H1 (cell line): Measurements from ENCODE around the gene CD72. TPM values are rescaled to one million over a fixed set of nuclear protein-coding genes. Genes with fewer than 3 reads are reported as not detected.

Experiments
- CTCF ChIA-PET: fragments of 300-600 bp; sonication (Branson Sonifier 250); formaldehyde crosslinking; loops from one replicate; lab custom pipeline; 2021; ENCODE audit not compliant: partially characterized antibody; lab: Charles Lee
- POLR2A ChIA-PET: fragments of 300-600 bp; sonication (Branson Sonifier 250); formaldehyde crosslinking; loops from one replicate; lab custom pipeline; 2021; ENCODE audit warnings: inconsistent platforms; ENCODE audit not compliant: partially characterized antibody; lab: Charles Lee
- DNase-seq, 2 experiments: peaks; one replicate each; pipeline versions ENCODE4 v3.0.0 to v3.0.0-alpha.2; 2010 to 2022; ENCODE audit warnings: low spot score in 2 of 2, low read depth in 1 of 2, mixed read lengths in 1 of 2
- FAIRE-seq: peaks from 2 replicates; lab custom pipeline; 2011; peaks lifted over from hg19 to GRCh38; lab: Jason Lieb, UNC
- H2AFZ ChIP-seq: 2 replicates; pipeline ENCODE4 v1.8.1; 2012; ENCODE audit warnings: low read length, inconsistent platforms
- H2AK5ac ChIP-seq: 2 replicates; pipeline ENCODE4 v1.6.1; 2013; ENCODE audit warnings: low read depth, low read length
- H2BK120ac ChIP-seq: replicated peaks from 2 replicates; pipeline ENCODE3; 2013; ENCODE audit warnings: low read depth, low read length, inconsistent platforms
- H2BK12ac ChIP-seq: 2 replicates; pipeline ENCODE4 v1.6.1; 2013; ENCODE audit warnings: low read depth, low read length
- H2BK15ac ChIP-seq: 2 replicates; pipeline ENCODE4 v1.6.1; 2013; ENCODE audit warnings: low read length
- H2BK20ac ChIP-seq: 2 replicates; pipeline ENCODE4 v1.6.1; 2013; ENCODE audit warnings: low read length
- H2BK5ac ChIP-seq: 2 replicates; pipeline ENCODE4 v1.6.1; 2013; ENCODE audit warnings: low read depth, low read length
- H3K14ac ChIP-seq: 2 replicates; pipeline ENCODE4 v1.6.1; 2013; ENCODE audit warnings: inconsistent platforms; ENCODE audit not compliant: insufficient read length
- H3K18ac ChIP-seq: 2 replicates; pipeline ENCODE4 v1.6.1; 2013; ENCODE audit warnings: low read length; ENCODE audit errors: extremely low read depth
- H3K23ac ChIP-seq: 2 replicates; pipeline ENCODE4 v1.6.1; 2013; ENCODE audit warnings: inconsistent platforms; ENCODE audit not compliant: insufficient read length
- H3K23me2 ChIP-seq: 2 replicates; pipeline ENCODE4 v1.6.1; 2013; ENCODE audit warnings: low read depth, low read length
- H3K27ac ChIP-seq: 2 replicates; pipeline ENCODE4 v1.6.1; 2011; ENCODE audit warnings: low read depth, low read length, inconsistent platforms
- H3K27me3 ChIP-seq, 4 experiments: replicated peaks in 1 of 4; 1 replicate in 1 of 4; 2 replicates in 3 of 4; pipeline versions ENCODE4 v1.6.1 to v1.8.1; 2011 to 2013; ENCODE audit warnings: low read length in 3 of 4, mild to moderate bottlenecking in 3 of 4, inconsistent platforms in 2 of 4, mixed read lengths in 2 of 4, moderate library complexity in 1 of 4; ENCODE audit not compliant: control insufficient read depth in 3 of 4, insufficient read depth in 3 of 4; ENCODE audit errors: extremely low read depth in 1 of 4
- H3K36me3 ChIP-seq, 4 experiments: 2 replicates each; pipeline versions ENCODE4 v1.6.1 to v1.8.1; 2011 to 2013; ENCODE audit warnings: mild to moderate bottlenecking in 4 of 4, low read length in 3 of 4, moderate library complexity in 2 of 4, control low read depth in 1 of 4, inconsistent platforms in 1 of 4; ENCODE audit not compliant: insufficient read depth in 4 of 4, control insufficient read depth in 2 of 4
- H3K4ac ChIP-seq: replicated peaks from 2 replicates; pipeline ENCODE3; 2013; ENCODE audit warnings: low read length, low read depth, mixed read lengths, inconsistent platforms; ENCODE audit not compliant: insufficient read length
- H3K4me1 ChIP-seq, 4 experiments: replicated peaks in 1 of 4; 1 replicate in 1 of 4; 2 replicates in 3 of 4; pipeline versions ENCODE4 v1.6.1 to v1.8.1; 2011 to 2013; ENCODE audit warnings: low read length in 3 of 4, inconsistent platforms in 2 of 4, mixed read lengths in 1 of 4; ENCODE audit not compliant: insufficient read depth in 4 of 4, control insufficient read depth in 3 of 4
- H3K4me2 ChIP-seq, 2 experiments: 2 replicates each; pipeline versions ENCODE4 v1.6.1 to v1.8.1; 2011 to 2013; ENCODE audit warnings: low read depth in 2 of 2, low read length in 2 of 2, control low read depth in 1 of 2, inconsistent platforms in 1 of 2, mild to moderate bottlenecking in 1 of 2; ENCODE audit not compliant: insufficient read depth in 1 of 2
- H3K4me3 ChIP-seq, 4 experiments: fragments of 200-600, 300-600 bp in 1 of 4; sonication (generic), shearing (Covaris generic), sonication (Bioruptor Twin) in 1 of 4; 2 replicates each; pipeline versions ENCODE4 v1.5.1 to v1.8.1; 2011 to 2016; ENCODE audit warnings: low read length in 4 of 4, low read depth in 3 of 4, control low read depth in 2 of 4, inconsistent platforms in 2 of 4, mild to moderate bottlenecking in 2 of 4, mixed read lengths in 1 of 4, moderate library complexity in 1 of 4; ENCODE audit not compliant: insufficient read depth in 2 of 4; ENCODE audit errors: extremely low read depth in 1 of 4
- H3K56ac ChIP-seq: replicated peaks from 2 replicates; pipeline ENCODE3; 2013; ENCODE audit warnings: low read depth, mild to moderate bottlenecking, mixed read lengths, low read length, inconsistent platforms; ENCODE audit not compliant: insufficient read length
- H3K79me1 ChIP-seq: 2 replicates; pipeline ENCODE4 v1.6.1; 2013; ENCODE audit warnings: low read depth, low read length, control low read depth
- H3K79me2 ChIP-seq, 2 experiments: 2 replicates each; pipeline versions ENCODE4 v1.6.1 to v1.8.1; 2012 to 2013; ENCODE audit warnings: low read length in 2 of 2, mild to moderate bottlenecking in 2 of 2, inconsistent platforms in 1 of 2; ENCODE audit not compliant: insufficient read depth in 2 of 2, control insufficient read depth in 1 of 2
- H3K9ac ChIP-seq, 4 experiments: replicated peaks in 1 of 4; 1 replicate in 1 of 4; 2 replicates in 3 of 4; pipeline versions ENCODE4 v1.6.1 to v1.8.1; 2011 to 2013; ENCODE audit warnings: low read depth in 3 of 4, low read length in 3 of 4, control low read depth in 2 of 4, mild to moderate bottlenecking in 2 of 4, moderate library complexity in 2 of 4, inconsistent platforms in 1 of 4; ENCODE audit errors: extremely low read depth in 1 of 4
- H3K9me3 ChIP-seq, 2 experiments: 2 replicates each; pipeline versions ENCODE4 v1.6.1 to v1.8.1; 2012 to 2013; ENCODE audit warnings: mild to moderate bottlenecking in 2 of 2, moderate library complexity in 2 of 2, control low read depth in 1 of 2, inconsistent platforms in 1 of 2, low read depth in 1 of 2, low read length in 1 of 2, mixed read lengths in 1 of 2; ENCODE audit not compliant: insufficient read depth in 2 of 2
- H4K20me1 ChIP-seq, 2 experiments: replicated peaks in 1 of 2; 2 replicates each; pipeline versions ENCODE3 to v1.8.1; 2011 to 2013; ENCODE audit warnings: inconsistent platforms in 2 of 2, low read length in 2 of 2, mild to moderate bottlenecking in 1 of 2; ENCODE audit not compliant: insufficient read depth in 2 of 2, control insufficient read depth in 1 of 2
- H4K5ac ChIP-seq: 2 replicates; pipeline ENCODE4 v1.6.1; 2013; ENCODE audit warnings: low read length, low read depth, mixed read lengths, inconsistent platforms; ENCODE audit not compliant: insufficient read length
- H4K8ac ChIP-seq: 2 replicates; pipeline ENCODE4 v1.8.0; 2013; ENCODE audit warnings: mild to moderate bottlenecking, moderate library complexity, low read length, inconsistent platforms; ENCODE audit not compliant: insufficient read depth; ENCODE audit errors: extremely low read depth
- H4K91ac ChIP-seq: replicated peaks from 2 replicates; pipeline ENCODE3; 2013; ENCODE audit warnings: low read length, mixed read lengths, inconsistent platforms; ENCODE audit not compliant: insufficient read length
- GABPA ChIP-seq: IDR thresholded peaks from 2 replicates; pipeline ENCODE4 v1.6.1; 2011; ENCODE audit warnings: mild to moderate bottlenecking, low read length, moderate library complexity, borderline replicate concordance; ENCODE audit not compliant: insufficient read depth
- SUZ12 ChIP-seq: fragments of 200-600 bp; sonication (generic); IDR thresholded peaks from 2 replicates; pipeline ENCODE4 v1.6.1; 2012; ENCODE audit warnings: mild to moderate bottlenecking, inconsistent platforms, low read length, moderate library complexity, mixed read lengths
- WGBS, 2 experiments: shearing (Covaris generic) in 1 of 2; methylation state at CpG; one replicate each; pipeline versions ENCODE4 v1.1.6 to v1.1.7; 2013 to 2015; ENCODE audit warnings: low lambda C conversion rate in 2 of 2, mixed read lengths in 2 of 2, inconsistent platforms in 1 of 2, low coverage in 1 of 2, missing lambda C conversion rate in 1 of 2; ENCODE audit not compliant: insufficient replicate concordance in 2 of 2, insufficient coverage in 1 of 2, insufficient read length in 1 of 2; ENCODE audit errors: extremely low coverage in 1 of 2, missing lambda C conversion rate in 1 of 2; 5-methylcytosine and 5-hydroxymethylcytosine counted together
- polyA plus RNA-seq, 7 experiments: library from polyadenylated mRNA; depleted of rRNA in 3 of 7; stranded (reverse) in 5 of 7; unstranded in 2 of 7; fragments of >200 nt in 5 of 7; fragments of 200-250 nt in 2 of 7; gene quantifications; 1 replicate in 5 of 7; 2 replicates in 1 of 7; 4 replicates in 1 of 7; pipeline versions ENCODE4 v1.2.1 to v1.2.3, GENCODE V29; 2011 to 2013; ENCODE audit warnings: missing spikeins in 2 of 7, mixed read lengths in 2 of 7
- total RNA-seq: library from RNA; stranded (reverse); fragmentation: NEBNext Ultra II Directional; extraction: Animal tissue kit (Norgen Biotek cat#: 25700); gene quantifications from 2 replicates; pipeline ENCODE4 v1.2.1, GENCODE V29; 2021

The CD72 gene
- total and polyA plus RNA-seq, 2 of the 8 experiments (the other 6 are each of a cell fraction or from before 2014, with no cell fraction given), result 4.0 to 4.5 TPM

- no peak for FAIRE-seq
These were observed 54.4 kb downstream of the CD72 start for GRCh38 chr9:35563791-35564197.

More at GRCh38 chr9:35563791-35564197, 54.4 kb downstream of the CD72 start:
- WGBS, 2 experiments, result 66% methylated on average over 13 of the region's 14 CpGs; no CpG with 5 or more reads in 1 of the 2 experiments
- no peak overlapping the region for H2BK120ac ChIP-seq
- peak in 1 of 2 experiments; percentile 67 for DNase-seq
- H2BK12ac ChIP-seq, result 0 out of 2 replicates have a peak overlapping the region, but pooled peaks have one; percentile 4
- no peaks in the 10 kb centered on the region for H3K9me3 ChIP-seq
- TF ChIP-seq SUZ12, result no peak
- no peak for TF ChIP-seq GABPA
- no peak overlapping the region for H2BK5ac ChIP-seq
- no peaks in the 10 kb centered on the region for H4K20me1 ChIP-seq
- ChIA-PET POLR2A (interaction anchor here (1.6 to 1.8 kb wide), 2 partner anchors 10 to 14 kb away, joined by 3 to 4 read pairs; no protein-coding TSS in a partner anchor), CTCF (interaction anchor here (1.1 to 18.3 kb wide), 6 partner anchors 8 to 112 kb away, joined by 3 to 181 read pairs (median 3); no protein-coding TSS in a partner anchor)
- no peak overlapping the region for H3K23ac ChIP-seq
- H3K27me3 ChIP-seq, result no peaks in the 10 kb centered on the region
- H3K79me2 ChIP-seq, result no peaks in the 10 kb centered on the region
- H2AFZ ChIP-seq, result no peak overlapping the region
- no peak overlapping the region for H2BK20ac ChIP-seq
- no peak overlapping the region; a peak in 1 of 4 replicates for H3K4me2 ChIP-seq
- H3K4ac ChIP-seq, result no peak overlapping the region
- no peak overlapping the region for H4K91ac ChIP-seq
- H4K8ac ChIP-seq, result no peak overlapping the region
- H3K27ac ChIP-seq, result no peak overlapping the region
- H3K14ac ChIP-seq, result no peak overlapping the region
- no peaks in the 10 kb centered on the region for H3K79me1 ChIP-seq
- peaks cover 0 to 3% (median 0%) of the 10 kb centered on the region in 4 experiments; a peak in 1 of 7 replicates for H3K4me1 ChIP-seq
- no peak overlapping the region for H2AK5ac ChIP-seq
- H3K36me3 ChIP-seq, result no peaks in the 10 kb centered on the region
- no peak overlapping the region for H2BK15ac ChIP-seq
- no peak overlapping the region for H3K4me3 ChIP-seq
- H3K9ac ChIP-seq, result no peak overlapping the region
- no peak overlapping the region for H3K18ac ChIP-seq
- H3K23me2 ChIP-seq, result no peaks in the 10 kb centered on the region; the same call in 1 of the 2 replicates
- no peak overlapping the region for H3K56ac ChIP-seq
- no peak overlapping the region for H4K5ac ChIP-seq
